Suprapubic skin (tissue), 3 donors: ENCODE data around the gene GYPC.

Experiments
- EP300 ChIP-seq: sonication (generic); formaldehyde crosslinking; IDR thresholded peaks from one replicate; pipeline ENCODE4 v1.6.1; 2017; ENCODE audit warnings: antibody characterized with exemption
- TF ChIP-seq, protein P1 (sequence below), 2 donors: fragments of 200-600 bp in 1 of 2; fragments of 450-650 bp in 1 of 2; sonication (generic) in 1 of 2; IDR thresholded peaks; one replicate each; pipeline ENCODE4 v1.5.1; 2016 to 2019; ENCODE audit warnings: antibody characterized with exemption in 2 of 2, mild to moderate bottlenecking in 1 of 2, moderate library complexity in 1 of 2

- TF ChIP-seq, protein P1, sequence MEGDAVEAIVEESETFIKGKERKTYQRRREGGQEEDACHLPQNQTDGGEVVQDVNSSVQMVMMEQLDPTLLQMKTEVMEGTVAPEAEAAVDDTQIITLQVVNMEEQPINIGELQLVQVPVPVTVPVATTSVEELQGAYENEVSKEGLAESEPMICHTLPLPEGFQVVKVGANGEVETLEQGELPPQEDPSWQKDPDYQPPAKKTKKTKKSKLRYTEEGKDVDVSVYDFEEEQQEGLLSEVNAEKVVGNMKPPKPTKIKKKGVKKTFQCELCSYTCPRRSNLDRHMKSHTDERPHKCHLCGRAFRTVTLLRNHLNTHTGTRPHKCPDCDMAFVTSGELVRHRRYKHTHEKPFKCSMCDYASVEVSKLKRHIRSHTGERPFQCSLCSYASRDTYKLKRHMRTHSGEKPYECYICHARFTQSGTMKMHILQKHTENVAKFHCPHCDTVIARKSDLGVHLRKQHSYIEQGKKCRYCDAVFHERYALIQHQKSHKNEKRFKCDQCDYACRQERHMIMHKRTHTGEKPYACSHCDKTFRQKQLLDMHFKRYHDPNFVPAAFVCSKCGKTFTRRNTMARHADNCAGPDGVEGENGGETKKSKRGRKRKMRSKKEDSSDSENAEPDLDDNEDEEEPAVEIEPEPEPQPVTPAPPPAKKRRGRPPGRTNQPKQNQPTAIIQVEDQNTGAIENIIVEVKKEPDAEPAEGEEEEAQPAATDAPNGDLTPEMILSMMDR (IDR thresholded peaks at IDR 0.05): no peak
- no peak for TF ChIP-seq EP300
Measured at GRCh38 chr2:126719833-126720351, 63.9 kb downstream of the GYPC start.
